Umbilical cord (tissue), 2 donors: ENCODE data around the gene MAMDC4. TPM values are rescaled to one million over a fixed set of nuclear protein-coding genes. Genes with fewer than 3 reads are reported as not detected.
A peak's percentile ranks its signal among the peaks of the same experiment; 100 is the strongest.
"Not testable (repeated sequence)": the region's sequence is repeated elsewhere in the genome, so short reads cannot be mapped to it uniquely, and the experiment has no call there.

Experiments used
- DNase-seq: peaks from one replicate; pipeline ENCODE4 v3.0.0-alpha.2; 2015; ENCODE audit warnings: low spot score
- total RNA-seq: library from RNA; depleted of rRNA; stranded (reverse); fragments of >200 nt; gene quantifications from one replicate; pipeline ENCODE4 v1.2.3, GENCODE V29; 2014; ENCODE audit warnings: low replicate concordance; ENCODE audit not compliant: insufficient read depth

Gene MAMDC4
- total RNA-seq: 4.6 TPM

DNA sequence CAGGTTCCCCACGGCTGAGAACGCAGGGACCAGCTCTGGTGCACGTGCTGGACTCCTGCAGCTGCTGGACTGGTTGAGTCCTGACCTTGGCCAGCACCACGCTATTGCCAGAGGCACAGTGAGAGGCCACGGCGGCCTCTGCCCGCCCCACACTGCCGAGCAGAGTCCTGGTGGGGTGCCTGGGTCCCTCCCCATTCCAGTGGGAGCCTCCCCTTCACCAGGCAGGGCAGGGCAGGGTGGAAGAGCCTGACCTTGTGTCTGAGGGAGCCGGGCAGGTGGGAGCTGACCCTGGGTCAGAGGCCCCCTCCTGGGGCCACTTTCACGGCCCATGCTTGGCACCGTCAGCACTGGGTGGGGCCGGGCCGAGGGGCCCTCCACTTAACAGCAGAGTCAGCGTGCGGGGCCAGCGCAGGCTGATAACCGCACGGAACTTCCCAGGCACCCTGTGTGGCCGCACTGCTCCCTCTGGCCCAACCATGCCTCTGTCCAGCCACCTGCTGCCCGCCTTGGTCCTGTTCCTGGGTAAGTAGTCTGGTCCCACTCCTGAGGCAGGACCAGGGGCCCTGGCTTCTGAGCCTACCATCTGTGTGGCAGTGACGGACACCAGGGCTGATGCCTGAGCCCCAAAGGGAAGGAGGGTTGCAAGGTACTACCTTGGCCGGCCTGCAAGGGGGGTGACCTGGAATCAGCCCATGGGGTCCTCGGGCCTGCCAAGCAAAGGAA, at the start of gene MAMDC4:
MAMDC4 (plus strand) TSS at position 406 of the 723 bp plus-strand sequence; CDS start at position 477, 71 bp downstream.
- no peak for DNase-seq

DNA sequence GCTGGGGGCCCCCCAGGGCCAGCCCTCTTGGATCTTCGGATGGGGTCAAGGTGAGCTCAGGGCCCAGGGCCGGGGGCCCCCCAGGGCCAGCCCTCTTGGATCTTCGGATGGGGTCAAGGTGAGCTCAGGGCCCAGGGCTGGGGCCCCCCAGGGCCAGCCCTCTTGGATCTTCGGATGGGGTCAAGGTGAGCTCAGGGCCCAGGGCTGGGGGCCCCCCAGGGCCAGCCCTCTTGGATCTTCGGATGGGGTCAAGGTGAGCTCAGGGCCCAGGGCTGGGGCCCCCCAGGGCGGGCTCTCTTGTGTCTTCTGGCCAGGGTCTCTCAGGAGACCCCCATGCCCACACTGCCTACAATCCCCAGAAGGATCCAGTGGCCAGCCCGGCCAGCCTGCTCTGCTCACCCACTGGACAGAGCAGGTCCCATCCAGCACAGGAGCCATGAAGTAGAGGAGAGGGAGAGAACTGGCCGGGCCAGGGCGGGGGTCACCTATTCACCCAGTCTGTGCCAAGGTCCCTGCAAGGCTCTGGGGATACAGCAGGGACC, 49.1 kb upstream of the MAMDC4 start:
- not testable (repeated sequence) for DNase-seq

GRCh38 chr9:136803551-136804508, 48.3 kb upstream of the MAMDC4 start:
- DNase-seq: no peak

DNA sequence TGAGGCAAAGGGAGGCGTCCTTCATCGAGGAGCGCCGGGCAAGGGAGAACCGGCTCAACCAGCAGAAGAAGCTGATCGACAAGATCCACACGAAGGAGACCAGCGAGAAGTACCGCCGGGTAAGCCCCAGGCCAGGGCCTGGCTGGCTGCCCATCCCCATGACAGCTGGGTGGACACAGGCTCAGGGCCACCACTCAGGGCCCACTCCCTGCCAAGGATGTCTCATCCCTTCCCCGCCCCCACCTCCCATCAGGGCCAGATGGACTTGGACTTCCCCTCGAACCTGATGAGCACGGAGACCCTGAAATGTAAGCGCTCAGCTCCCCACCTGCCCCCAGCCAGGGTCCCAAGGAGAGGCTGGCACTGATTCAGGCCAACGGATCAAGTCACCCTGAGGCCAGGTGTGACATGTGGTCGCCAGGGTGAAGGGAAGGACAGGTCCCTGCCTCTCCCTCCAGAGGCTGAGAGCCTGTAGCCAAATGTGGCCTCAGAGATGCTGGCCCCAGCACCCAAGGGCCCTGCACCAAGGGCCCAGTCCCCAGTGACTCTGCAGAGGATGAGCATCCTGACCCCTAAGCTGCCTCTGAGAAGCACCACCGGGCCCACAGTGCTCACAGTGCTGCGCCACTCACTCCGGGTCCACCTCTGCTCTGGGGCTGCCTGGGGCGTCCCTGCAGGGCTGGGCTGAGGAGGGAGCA, 47.5 kb upstream of the MAMDC4 start:
- DNase-seq: no peak

- DNase-seq: no peak
These were observed 46.9 kb upstream of the MAMDC4 start for GRCh38 chr9:136805207-136805740.

- no peak for DNase-seq
These were observed 46.1 kb upstream of the MAMDC4 start for GRCh38 chr9:136806067-136806466.

GRCh38 chr9:136806631-136807201, 45.4 kb upstream of the MAMDC4 start:
- no peak for DNase-seq

DNA sequence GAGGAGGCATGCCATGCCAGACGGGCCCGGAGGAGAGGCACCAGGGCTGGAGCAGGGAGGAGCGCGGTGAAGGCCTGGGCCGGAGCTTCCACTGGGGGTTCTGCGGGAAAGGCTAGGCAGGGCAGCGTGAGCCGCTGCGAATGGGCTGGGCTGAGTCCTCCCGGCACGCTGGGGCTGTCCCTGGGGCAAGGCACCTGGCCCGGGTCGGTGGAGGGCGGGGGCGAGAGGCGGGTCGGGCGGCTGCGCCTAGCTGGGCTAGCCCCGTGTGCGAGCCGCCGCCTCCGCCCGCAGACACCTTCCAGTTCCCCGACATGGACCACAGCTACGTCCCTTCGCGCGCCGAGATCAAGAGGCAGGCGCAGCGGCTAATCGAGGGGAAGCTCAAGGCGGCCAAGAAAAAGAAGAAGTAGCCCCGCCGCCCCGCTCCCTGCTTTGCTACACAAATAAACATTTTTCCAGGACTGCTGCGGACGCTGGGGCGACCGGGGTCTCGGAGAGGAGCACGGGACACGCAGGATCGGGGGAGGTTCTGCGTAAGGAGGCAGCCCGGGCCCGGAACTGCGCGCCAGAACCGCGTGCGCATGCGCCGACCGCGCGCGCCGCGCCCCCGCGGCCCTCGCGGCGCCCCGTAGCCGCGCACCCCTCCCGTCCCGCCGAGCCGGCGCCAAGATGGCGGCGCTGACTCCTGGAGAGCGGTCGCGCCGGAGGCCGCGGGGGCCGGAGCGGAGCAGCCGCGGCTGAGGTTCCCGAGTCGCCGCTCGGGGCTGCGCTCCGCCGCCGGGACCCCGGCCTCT, 44.7 kb upstream of the MAMDC4 start, which contains the start of gene RABL6:
RABL6 (plus strand) TSS at position 668 of the 794 bp plus-strand sequence. CDS start 249 bp downstream, outside the sequence.
- DNase-seq: peak; percentile 80

DNA sequence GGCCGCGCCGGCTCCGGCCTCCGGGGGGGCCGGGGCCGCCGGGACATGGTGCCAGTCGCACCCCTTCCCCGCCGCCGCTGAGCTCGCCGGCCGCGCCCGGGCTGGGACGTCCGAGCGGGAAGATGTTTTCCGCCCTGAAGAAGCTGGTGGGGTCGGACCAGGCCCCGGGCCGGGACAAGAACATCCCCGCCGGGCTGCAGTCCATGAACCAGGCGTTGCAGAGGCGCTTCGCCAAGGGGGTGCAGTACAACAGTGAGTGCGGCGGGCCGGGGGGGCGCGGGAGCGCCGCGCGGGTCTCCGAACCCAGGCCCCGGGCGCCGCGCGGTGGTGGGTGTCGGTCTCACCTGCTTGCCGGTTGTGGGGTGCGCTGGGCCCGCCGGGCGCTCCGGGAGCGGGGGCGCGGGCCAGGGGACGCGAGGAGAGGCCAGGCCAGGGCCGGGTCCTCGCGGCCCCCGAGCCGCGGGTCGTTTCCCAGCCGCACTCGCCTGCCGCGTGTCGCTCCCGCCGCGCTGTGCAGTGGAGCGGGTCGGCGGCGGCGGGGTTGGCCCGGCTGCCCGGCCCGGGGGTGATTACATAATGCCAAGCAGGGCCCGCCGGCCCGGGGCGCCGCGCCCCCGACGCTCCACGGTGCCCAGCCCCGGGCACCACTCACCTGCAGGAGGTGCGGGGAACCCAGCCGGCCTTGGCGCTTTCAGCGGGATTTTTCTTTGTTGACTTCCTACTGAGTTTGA, 43.9 kb upstream of the MAMDC4 start:
- no peak for DNase-seq

- peak; percentile 53 for DNase-seq
These were observed 43.4 kb upstream of the MAMDC4 start for GRCh38 chr9:136808806-136809158.

GRCh38 chr9:136814725-136815421, 37.3 kb upstream of the MAMDC4 start:
- DNase-seq: no peak

DNA sequence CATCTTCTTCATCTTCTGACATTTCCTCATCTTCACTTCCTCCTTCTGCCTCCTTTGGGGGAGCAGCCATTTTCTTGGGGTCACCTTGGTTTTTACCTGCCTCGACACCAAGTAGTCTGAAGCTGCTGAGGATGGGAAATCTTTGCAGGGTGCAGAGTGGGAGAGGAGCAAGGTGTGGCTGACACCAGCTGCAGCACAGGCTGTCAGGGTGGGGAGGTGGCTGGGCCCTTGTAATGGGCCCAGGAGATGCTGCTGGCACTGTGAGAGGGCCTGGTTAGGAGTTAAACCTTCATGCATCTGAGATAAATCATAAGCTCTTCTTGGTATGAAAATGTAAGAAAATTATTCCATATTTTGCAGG, 36.7 kb upstream of the MAMDC4 start:
- DNase-seq: no peak

- peak; percentile 33 for DNase-seq
These were observed 30.9 kb upstream of the MAMDC4 start for GRCh38 chr9:136820971-136821825.

DNA sequence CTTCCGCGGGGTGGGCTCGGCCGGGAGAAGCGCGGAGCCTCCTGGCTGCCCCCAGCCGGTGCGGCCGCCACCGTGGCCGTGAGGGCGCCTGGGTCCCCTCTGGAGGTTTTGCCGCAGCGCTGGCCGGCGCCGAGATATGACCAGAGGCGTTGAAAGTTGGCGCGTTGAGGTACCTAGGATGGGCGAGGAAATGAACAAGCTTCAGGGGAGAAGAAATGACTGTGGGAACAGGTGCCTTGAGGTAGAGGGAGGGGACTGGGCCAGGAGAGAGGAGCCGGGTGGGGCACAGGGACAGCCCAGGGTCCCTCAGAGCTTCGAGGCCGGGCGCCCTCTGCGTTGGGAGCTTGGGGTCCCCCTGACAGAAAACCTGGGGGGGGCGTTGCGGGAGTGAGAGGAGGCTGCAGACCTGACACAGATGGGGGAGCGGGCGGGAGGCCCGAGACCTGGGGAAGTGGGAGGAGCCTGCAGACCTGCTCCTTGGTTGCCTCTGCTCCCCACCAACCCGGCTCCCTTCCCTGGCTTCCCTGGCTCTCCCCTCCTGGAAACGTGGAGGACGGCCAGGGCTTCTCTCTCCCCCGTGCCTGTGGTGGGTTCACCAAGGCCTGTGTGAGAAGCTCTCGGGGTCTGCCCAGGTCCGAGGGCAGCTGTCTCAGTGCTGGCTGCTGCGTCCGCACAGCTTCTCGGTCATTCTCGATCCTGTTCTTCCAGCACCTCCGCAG, 30.2 kb upstream of the MAMDC4 start:
- DNase-seq: no peak

DNA sequence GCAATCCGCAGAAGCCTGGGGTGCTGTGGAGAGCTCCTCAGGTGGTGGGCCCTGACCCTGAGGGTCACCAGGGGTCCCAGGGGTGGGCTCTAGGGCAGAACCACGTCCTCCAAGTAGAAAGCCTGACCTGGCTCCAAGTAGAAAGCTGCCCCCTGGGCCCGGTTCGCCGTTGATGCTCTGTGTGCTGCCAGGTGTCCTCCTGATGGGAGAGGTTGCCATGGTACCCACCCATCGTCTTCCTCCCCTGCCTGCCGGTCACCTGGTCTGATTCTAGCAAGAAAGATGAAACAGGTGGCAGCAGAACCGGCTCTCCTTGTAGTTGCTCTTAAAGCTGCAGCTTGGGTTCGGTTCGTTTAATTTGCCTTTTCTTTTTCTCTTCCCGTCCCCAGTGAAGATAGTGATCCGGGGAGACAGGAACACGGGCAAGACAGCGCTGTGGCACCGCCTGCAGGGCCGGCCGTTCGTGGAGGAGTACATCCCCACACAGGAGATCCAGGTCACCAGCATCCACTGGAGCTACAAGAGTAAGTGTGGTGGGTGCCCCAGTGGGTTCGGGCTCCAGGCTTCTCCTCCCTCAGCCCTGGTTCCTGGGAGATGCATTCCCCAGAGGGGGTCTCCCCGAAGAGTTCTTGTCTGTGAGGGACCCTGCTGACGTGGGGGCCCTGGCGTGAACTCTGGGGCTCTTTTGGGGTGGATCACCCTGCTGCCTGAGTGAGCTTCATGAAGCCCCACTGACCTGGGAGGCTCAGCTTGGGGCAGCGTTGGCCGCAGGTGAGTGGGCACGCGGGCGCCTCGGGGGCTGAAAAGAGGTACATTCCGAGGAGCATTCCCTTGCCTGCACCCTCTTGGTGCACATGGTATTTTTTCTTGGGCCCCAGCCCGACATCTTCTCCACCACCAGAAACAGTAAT, 28.8 kb upstream of the MAMDC4 start:
- no peak for DNase-seq
